ENCODE results near the gene HSFX2.
"Not testable (repeated sequence)": the region's sequence is repeated elsewhere in the genome, so short reads cannot be mapped to it uniquely, and the experiment has no call there.

DNA sequence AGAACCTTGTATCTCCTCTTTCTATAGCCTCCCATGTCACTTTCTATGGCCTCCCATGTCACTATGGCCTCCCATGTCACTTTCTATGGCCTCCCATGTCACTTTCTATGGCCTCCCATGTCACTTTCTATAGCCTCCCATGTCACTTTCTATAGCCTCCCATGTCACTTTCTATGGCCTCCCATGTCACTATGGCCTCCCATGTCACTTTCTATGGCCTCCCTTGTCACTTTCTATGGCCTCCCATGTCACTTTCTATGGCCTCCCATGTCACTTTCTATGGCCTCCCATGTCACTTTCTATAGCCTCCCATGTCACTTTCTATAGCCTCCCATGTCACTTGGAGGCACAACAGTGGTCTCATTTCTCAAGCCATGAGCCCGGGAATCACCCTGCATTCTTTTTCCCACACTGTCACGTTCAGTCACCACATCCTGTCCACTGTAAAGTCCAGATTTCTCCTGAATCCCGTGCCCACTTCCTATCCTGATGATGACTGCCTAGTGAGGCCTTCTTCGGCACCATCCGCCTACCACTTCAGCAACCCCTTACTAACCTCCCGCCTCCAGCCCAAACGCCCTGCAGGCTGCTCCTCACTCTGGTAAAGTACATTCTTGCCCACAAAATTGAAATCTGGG, 10.3 kb upstream of the HSFX2 start:
- TF ChIP-seq EP300, CTCF (IDR thresholded peaks at IDR 0.05): not testable (repeated sequence)

All from esophagus muscularis mucosa (tissue), 3 donors.